ENCODE data around the gene IZUMO4.
"Not testable (repeated sequence)": the region's sequence is repeated elsewhere in the genome, so short reads cannot be mapped to it uniquely, and the experiment has no call there.

IZUMO4 gene

DNA sequence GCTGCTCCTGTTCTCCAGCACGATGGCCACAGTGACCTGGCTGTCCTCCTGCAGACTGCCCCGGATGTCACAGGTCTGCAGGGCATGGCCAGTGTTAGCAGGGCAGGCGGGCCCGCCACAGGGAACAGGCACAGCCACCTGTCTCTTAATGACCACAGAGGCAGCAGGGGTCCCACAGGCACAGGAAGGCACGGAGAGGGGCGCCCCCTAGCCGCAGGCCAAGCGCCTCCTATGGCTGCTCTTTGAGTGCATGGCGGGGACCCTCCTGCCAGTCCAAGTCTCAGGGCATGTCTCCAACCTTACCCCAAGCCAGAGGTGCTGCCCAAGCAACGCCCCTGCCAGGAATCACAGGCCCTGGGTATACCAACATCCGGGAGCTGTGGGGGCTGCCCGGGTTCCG is 14.1 kb downstream of the IZUMO4 start:
- no peak for DNase-seq

DNA sequence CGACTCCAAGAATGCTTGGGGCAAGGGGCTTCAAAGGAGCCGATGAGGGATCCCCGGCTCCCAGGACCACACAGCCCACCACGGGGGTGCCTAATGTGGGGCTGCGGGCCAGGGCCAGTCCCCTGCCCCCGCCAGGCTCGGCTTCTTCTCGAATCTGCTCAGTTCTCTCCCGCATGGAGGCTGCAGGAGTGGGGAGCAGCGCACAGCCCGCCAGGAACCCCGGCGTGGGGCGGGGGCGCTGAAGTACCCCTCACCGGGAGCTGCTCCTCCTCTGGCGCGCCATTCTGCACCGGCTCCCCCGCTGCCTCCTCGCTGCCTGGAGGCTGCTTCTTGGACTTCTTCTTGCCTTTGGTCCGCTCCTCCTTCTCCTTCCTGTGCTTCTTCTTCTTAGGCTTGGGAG is 14.7 kb downstream of the IZUMO4 start:
- DNase-seq, result no peak

DNA sequence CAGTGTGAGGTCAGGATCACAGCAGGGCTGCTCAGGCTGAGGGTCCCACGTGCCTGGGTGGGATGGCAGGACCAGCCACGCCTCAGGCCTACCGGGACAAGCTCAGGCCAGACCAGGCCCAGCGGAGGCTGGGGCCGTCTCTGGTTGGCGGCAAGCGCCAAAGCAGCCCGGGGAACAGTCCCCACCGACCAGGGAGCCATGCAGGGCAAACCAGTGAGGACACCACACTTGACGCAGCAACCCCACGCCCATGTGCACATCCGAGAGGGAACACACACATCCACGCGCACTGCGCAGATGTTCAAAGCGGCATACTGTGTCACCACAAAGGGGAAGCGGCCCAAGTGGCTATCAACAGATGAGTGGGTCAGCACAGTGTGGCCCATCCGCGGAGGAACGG is 15.2 kb downstream of the IZUMO4 start:
- no peak for DNase-seq

DNA sequence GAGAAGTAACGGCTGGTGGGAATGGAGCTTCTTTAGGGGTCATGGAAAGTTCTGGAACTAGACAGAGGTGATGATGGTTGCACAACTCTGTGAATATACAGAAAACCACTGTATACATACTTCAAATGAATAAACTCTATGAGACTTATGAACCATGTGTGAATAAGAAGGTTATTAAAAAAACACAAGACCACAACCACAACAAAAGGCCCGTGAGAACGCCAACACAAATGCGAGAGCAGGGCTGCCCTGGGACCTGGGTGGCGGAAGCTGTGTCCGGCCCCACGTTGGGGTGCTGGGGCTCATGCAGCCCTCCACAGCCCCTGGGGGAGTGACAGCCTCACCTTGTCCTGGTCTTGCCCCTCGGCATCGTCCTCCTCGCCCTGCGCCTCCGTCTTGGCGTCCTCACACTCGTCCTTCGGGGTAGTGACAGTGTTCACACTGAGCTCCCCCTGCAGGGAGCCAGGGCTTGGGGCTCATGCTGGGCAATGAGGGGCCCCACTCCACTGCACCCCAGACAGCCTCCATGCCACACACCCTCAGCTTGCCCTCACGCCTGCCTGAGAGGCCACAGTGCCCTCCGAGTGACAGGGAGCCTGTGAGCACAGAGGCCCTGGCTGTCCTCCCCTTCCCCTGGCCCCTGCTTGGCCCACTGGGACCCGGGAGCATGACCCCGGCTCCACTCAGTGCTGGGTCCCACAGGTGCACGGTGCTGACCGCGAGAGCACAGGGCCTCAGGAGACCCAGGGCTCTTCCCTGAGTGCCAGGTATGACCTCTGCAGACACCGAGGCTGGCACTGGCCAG is 16.0 kb downstream of the IZUMO4 start:
- DNase-seq, result no peak

DNA sequence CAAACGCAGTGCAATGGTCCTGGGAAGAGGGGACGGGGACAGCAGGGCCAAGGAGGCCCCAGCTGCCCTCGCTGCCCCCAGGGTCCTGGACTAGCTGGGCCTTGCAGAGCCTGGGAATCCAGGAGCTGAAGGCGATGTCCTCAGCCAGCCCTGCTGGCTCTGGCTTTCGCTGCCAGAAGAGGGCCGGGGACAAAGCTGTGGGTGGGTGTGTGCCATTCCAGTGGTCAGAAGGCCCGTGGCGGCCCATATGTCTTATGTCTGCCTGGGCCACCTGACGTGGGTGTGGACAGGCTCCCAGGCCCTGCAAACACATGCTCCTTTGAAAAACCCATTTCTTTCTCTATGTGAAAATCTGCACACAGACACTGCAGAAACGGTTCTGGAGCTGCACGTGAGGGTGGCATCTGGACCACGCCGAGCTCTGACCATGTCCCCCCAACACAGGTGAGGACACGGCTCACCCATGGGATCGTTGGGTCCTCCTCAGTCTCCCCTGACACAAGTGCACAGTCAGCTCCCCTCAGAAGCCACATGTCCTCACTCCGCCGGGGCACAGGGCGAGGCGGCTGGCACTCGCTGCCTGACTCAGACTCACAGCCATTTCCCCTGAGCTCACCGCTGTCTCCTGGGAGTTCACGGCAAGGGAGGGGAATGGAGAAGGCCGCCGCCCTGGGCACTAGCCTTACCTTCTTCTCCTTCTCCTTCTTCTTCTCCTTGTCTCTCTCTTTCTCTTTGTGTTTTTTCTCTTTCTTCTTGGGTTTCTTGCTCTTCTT is 16.9 kb downstream of the IZUMO4 start:
- DNase-seq, result no peak

DNA sequence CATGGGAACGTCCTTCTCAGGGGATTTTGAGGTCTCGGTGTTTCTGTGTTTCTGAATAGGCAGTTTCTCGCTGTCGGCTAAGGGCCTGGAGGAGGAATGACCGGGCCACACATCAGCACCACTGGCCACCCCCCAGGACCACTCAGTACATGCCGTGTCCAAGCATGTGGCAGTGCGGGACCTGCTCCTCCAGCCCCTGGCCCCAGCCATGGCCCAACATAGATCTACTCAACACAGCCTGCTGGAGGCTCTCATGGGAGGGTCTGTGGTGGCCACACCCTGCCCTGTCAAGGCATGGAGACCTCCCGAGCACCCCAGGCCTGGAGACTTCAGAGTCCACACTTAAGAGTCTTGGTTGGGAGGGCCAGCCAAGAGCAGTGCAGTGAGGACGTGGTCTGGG is 17.5 kb downstream of the IZUMO4 start:
- DNase-seq, result no peak

DNA sequence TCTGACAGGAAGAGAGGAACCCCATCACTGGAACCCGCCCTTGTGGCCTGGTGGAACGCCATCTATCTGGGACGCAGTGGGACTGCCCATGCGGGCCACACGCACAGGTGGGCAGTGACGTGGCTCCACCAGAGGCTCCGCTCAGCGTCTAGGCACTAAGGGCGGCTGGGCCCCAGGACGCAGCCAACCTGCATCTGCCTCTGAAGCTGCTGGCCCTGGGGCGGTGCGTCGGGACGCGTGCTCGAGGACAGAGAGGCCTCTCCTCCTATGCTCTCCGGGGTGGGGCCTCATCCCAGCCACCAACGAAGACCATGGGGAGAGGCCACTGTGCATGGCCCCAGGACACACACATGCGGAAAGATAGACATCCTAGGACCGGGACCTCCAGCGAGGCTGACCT is 18.1 kb downstream of the IZUMO4 start:
- DNase-seq, result no peak

DNA sequence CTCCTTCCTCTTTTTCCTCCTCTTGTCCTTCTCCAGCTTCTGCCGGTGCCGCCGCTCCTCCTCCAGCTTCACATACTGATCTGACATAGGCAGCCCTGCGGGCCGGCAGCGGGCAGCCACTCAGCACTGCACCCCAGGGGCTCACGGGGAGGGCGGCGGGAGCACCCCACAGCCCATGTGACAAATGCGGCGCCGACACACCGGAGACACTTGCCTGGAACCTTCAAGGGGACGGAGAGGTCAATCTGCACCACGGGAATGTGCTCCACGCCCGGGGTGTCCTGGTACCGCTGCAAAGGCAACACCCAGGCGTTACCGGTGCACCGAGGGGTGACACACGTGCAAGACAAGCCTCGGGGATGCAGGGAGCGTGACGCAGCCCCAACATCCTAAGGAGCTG is 18.6 kb downstream of the IZUMO4 start:
- no peak for DNase-seq

DNA sequence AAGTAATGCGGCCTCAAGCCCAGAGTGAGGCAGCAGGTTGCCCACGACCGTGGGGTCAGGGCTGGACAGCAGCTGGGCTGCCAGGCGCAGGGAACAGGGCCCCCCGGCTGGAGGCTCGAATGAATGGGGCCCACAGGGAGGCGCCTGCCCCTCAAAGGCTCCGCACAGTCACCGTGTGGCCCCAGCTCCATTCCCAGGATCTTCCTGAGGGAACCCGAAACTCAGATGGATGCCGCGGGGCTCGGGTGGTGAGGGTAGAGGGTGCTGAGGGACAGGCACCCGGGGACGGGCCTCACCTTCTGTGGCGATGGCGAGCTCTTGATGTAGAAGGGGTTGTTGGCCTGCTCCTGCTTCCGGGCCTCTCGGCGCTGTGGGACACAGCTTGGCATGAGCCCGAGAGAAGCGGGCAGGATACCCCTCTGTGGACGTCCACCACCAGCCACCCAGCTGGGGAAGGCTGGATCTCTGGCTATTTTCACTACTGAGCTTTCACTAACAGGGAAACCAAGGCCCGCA is 19.3 kb downstream of the IZUMO4 start:
- DNase-seq, result no peak

DNA sequence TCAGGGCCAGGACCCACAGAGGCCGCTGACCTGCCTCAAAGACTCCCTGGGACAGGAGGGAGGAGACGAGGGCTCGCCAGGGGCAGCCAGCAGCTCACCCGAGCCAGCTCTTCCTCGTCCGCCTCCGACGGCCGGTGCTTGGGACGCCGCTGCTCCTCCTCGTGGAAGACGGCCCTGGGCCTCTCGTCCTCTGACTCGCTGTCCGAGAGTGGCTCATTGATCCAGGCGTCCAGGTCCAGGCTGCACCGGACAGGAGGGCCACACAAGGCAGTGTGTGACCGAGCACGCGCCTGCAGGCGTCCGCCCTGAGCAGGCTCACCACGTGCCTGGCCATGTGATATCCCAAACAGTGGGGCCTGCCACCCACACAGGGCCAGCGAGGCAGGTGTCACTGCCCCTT is 19.8 kb downstream of the IZUMO4 start:
- DNase-seq, result no peak

DNA sequence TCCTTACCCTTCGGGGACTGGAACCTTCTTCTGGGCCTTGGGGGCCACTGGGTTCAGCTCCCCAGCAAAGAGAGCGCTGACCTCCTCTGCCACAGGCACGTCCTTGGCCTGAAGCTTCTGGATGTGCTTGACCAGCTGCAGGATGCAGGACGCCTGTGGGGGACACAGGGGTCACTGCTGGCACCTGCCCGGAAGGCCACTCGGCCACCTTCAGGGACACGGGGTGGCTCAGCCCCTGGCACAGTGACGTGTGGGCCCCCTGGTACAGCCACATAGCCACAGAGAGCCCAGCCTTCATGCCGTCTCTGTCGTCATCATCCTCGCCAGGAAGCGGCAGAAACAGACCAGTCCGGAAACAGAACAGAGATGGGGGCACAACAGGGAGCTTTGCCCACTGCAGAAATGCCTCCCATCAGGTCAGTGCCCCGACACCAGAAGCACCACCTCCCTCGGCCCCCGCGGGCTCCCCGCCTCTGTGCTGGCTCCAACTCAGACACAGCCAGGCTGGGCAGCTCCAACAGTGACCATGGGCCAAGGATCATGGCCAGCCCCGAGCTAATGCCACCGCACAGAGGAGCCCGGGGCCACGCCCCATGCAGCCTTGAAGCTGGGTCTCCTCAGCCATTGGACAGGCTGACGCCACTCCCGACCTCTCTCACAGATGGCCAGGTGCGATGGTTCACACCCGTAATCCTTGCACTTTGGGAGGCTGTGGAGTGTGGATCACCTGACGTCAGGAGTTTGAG is 20.7 kb downstream of the IZUMO4 start:
- DNase-seq, result no peak

DNA sequence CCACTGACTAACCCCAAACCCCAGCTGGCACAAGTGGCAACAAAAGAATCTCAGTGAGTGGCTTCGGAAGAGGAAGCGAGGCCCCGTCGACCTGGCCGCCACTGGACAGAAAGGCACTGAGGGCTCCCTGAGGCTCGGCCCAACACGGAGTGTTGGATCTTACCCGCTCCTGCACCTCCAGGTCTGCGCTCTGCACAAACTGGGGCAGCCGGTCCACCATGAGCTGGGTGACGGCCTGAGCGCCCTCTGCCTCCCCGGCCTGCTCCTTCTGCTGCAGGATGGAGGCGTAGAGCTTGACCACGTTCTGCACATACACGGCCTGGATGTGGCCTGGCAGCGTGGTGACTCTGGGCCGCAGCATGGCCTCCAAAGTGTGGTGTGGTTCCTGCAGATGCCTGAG is 21.7 kb downstream of the IZUMO4 start:
- DNase-seq, result no peak

DNA sequence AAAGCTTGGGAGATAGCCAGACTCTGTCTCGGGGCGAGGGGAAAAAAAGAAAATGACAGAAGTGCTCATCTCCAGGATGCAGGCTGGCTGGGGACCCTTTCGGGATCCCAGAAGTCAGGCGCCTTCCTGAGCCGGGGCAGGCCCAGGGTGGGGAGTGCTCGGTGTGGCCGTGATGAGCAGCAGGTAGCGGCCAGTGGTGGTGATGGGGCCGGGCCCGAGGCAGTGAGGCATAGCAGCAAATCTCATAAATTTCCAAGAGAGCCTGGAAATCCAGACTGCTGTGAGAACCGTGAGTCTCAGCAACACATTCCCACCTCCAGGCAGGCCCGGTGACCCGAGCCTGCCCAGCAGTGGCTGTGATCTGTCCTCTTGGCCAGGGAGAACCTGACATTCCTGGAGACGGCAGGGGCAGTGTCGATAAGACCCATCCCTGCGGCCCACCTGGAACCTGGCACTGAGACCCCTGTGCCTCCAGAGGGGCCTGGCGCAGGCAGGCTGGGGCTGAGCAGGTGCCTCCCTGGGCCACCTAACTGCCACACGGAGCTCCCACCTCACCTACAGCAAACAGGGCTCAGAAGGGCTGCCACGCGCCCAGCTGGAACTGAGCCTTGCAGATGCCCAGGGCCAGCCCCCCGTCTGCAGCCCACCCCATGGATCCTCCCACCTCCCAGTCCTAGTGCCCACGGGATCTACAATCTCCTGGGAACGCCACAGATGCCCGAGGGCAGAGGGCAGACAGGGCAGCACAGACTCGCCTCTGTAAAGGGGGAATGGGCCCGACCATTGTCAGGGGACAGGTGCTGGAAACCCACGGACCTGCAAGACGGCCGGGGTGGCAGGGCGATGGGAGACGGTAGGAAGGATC is 23.4 kb downstream of the IZUMO4 start:
- DNase-seq, result no peak

DNA sequence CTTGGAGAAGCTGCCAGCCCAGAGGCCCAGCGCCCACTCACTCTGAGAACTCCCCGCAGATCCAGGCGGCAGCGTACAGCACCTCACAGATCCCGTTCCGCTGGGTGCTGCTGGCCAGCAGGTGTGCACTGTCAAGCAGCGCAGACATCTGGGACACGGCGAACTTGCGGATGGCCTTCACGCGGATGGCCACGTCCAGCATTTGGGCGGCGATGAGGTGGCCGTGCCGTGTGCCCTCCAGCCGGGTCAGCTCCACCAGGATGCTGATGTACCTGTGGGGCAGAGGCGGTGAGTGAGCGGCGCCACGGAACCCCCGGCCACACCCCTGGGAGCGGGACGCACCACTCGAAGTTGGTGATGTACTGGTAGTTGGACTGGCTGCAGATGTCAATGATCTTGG is 24.1 kb downstream of the IZUMO4 start:
- DNase-seq, result no peak

DNA sequence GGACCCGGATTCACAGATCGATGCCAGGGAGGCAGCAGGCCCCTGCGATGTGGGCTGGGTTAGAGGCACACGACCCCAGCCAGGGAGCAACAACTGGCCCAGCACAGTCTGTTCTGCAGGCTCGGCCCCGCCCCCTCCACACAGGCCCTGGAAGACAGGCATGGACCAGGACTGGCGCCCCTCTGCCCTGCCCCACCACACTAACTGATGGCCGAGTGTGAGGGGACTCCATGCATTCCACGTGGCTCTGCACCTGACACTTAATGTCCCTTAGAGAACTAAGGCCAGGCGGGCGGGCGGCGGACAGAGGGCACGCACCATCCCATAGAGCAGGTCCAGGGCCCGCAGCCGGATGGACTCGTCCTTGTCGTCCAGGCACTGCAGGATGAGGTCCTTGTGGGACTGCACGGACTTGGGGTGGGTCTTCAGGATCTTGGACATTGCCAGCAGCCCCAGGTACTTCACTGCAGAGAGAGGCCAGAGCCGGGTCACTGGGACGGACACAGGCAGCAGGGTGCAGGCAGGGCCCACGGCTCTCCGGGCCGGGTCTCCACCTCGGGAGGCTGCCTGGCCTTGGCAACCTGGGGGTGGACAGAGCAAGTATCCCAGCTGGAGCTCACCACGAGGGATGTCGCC is 24.8 kb downstream of the IZUMO4 start:
- no peak for DNase-seq

DNA sequence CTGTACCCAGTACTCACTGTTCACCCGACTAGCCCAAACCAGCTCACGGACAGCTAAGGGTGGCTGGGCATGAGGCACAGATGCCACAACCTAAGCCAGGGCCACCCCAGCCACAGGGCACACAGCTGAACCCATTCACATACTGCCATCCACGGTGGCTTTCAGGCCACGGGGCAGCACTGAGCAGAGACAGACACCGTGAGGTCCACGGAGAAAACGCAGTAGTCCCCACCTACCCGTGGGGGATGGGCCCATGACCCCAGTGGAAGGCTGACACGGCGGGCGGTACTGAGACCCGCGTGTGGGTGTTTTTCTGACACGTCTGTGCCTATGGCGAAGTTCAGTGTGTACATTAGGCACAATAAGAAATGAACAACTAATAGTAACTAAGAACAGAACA is 25.5 kb downstream of the IZUMO4 start:
- no peak for DNase-seq

DNA sequence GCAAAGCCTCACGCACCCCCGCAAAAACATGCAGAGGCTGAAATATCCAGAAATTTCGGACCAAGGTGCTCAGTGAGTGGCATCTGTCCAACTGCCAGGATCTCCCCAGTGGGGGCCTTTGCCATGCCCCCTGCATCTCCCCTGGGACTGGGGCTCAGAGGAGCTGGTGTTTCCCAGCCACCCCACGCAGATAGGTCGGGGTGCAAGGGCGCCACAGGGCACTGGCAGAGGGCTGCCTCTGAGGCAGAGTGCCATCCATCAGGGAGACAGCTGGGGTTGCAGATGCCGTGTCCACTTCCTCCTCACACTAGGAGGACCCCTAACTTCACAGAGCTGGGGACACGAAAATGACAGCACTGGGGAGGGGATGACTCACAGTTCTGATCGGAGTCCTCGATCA is 26.3 kb downstream of the IZUMO4 start:
- DNase-seq, result no peak

DNA sequence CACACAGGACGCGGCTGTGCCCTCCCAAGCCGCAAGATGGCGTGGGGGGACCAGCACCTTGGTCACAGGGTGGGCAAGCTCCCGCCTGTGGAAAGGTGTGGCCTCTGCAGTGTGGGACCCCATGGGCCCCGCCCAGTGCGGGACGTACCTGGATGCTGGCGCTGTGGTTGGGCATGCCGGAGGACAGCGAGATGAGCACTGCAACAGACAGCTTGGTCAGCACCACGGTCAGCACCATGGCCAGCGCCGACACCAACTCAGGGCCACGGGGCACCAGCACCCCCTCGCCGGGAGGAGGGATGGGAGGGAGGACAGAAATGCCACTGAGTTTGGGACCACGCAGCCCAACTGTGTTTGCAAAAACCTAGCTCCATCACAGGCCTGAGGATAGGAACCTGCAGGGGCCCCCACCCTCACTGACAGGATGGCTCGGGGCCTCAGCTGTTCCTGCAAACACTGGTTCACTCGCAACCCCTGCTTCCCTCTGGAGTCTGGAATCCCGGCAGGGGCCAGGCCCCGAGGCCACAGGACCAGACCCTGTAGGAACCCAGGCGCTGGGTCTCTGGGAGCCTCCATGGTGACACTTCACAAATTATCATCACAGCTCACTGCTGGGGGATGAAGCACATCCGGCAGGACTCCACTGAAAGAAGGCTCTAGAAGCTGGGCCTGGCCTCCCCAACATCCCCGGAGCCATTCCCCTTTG is 27.1 kb downstream of the IZUMO4 start:
- DNase-seq, result peak in 2 of 3 donors; percentile 16 to 28

DNA sequence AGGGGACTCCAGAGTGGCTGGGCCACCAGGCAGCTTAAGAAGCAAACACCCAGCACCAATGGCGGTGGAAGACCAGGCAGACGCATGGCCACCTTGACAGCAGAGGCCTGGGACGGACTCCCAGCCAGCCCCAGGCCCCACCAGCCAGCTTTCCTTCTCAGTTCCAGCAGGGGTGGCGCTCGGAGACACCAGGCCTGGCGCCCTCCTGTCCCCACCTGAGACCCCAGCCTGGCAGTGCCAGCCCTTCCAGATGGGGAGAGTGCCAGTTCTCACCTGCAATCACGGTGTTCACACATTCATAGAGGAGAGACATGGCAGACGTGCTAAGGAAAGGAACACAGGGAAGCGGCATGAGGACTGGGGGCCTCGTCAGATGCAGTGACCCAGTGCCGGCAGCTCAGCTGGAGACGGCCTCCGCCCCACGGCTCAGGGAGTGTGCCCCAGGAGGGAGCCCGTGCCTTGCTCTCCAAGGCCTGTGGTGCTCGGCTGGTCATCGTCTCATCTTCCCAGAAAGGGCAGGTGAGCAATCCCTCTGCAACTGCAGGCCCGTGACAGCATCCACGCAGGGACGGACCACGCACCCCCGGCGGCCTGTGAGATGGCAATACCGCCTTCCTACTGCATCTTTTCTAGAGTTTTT is 30.3 kb downstream of the IZUMO4 start:
- no peak for DNase-seq

DNA sequence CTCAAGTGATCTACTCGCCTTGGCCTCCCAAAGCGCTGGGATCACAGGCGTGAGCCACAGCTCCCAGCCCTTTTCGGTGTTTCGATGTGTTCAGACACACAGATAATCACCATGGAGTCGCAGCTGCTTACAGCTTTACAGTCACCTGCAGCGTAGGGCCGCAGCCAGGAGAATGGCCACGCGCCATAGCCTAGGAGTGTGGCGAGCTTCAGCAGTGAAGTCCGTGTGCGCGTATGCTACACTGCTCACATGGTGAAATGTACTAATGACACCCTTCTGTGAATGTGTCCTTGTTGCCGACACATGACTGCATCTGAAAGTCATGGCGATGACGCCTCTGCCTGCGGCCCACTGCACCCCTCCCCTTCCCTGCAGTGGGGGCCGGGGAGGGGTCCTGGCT is 31.0 kb downstream of the IZUMO4 start:
- no peak for DNase-seq

DNA sequence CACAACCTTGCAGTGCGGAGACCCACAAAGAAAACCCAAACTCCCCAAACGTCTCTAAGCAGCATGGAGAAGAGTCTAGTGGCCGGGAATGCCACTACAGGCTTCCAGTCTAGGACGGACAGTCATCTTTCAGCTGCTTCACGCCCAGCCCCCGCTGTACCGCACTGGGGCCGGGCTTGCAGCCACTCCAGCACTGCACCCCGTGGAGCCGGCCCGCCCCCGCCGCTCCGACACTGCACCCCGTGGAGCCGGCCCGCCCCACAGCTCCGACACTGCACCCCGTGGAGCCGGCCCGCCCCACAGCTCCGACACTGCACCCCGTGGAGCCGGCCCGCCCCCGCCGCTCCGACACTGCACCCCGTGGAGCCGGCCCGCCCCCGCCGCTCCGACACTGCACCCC is 31.5 kb downstream of the IZUMO4 start:
- not testable (repeated sequence) for DNase-seq
